OCI-LY7 (cell line): ENCODE data around the gene VMAC.

Experiments used
- EZH2phosphoT487 ChIP-seq: fragments of 200-600 bp; sonication (generic); IDR thresholded peaks from 2 replicates; pipeline ENCODE4 v1.6.1; 2018; ENCODE audit warnings: low read depth, borderline replicate concordance, mild to moderate bottlenecking, mixed run types, antibody characterized with exemption, low read length, moderate library complexity, mixed read lengths
- TF ChIP-seq, protein P1 (sequence below): fragments of 200-600 bp; sonication (generic); conservative IDR thresholded peaks from 2 replicates; pipeline ENCODE4 v1.5.1; 2014; ENCODE audit warnings: mild to moderate bottlenecking, antibody characterized with exemption, low read length, moderate library complexity, mixed read lengths

DNA sequence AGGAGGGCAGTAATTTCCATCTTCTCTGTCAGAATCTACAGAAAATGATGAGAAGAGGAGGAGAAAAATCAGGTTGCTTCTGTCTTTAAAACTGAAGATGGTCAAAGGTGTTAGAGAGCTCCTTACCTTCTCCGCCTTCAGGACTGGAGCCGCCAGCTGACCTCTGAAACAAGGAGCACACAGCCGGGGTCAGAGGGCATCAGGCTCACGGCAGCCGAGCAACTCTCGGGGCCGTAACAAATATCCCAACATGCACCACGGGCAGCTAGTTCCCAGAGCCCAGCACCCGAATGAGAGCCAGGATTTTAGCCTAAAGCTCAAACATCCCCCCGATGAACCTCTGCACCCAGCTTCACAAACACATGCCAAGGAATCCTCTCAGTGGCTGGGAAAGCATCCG lies 37.0 kb downstream of the VMAC start:
- TF ChIP-seq, protein P1, sequence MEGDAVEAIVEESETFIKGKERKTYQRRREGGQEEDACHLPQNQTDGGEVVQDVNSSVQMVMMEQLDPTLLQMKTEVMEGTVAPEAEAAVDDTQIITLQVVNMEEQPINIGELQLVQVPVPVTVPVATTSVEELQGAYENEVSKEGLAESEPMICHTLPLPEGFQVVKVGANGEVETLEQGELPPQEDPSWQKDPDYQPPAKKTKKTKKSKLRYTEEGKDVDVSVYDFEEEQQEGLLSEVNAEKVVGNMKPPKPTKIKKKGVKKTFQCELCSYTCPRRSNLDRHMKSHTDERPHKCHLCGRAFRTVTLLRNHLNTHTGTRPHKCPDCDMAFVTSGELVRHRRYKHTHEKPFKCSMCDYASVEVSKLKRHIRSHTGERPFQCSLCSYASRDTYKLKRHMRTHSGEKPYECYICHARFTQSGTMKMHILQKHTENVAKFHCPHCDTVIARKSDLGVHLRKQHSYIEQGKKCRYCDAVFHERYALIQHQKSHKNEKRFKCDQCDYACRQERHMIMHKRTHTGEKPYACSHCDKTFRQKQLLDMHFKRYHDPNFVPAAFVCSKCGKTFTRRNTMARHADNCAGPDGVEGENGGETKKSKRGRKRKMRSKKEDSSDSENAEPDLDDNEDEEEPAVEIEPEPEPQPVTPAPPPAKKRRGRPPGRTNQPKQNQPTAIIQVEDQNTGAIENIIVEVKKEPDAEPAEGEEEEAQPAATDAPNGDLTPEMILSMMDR = no peak
- TF ChIP-seq EZH2phosphoT487 = no peak
